Stimulated activated CD8-positive, alpha-beta memory T cell treated with anti-CD3 and anti-CD28 coated beads, Interleukin-15, amount 100 ng/mL, for 24 hours (primary cell): ENCODE measurements around the gene MGST3.
A peak's percentile ranks its signal among the peaks of the same experiment; 100 is the strongest.
"Not testable (repeated sequence)": the region's sequence is repeated elsewhere in the genome, so short reads cannot be mapped to it uniquely, and the experiment has no call there.

Experiments
- DNase-seq: peaks from one replicate; pipeline ENCODE4 v3.0.0-alpha.2; 2020; ENCODE audit warnings: low read depth

Gene MGST3

DNA sequence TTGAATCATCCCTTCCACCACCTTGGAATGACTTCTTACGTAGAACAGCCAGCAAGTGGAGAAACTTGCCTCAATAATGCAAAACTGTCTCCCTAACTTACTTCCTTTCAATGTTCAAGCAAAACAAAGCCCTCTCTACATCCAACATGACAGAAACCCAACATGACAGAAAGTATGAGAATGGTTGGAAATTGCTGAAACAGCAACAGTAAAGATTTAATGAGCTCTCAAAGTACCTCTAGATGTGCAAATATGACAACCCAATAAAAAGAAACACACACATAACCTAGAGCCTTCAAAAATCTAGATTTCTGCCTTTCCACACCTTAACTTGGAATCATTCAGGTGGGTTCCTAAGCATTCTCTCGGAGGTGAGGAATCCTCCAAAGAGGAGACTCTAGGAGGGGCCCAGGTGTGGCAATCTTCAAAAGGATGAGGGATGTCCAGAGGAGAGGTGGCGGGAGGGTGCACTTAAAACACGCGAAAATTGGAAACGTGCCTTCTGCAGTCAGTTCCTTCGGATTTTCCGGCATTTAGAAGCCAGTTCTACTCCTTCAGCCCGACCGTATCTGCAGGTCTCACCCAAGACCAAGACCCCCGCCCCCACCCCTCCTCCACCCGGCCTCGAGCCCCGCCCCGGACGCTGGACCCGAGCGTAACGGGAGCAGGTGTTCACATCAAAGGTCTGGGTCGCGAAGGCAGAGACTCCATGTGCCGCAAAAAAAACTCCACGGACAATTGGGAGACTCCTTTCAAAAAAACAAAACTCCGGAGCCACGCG lies 996 bp upstream of the MGST3 start:
- DNase-seq, result peak; percentile 3

GRCh38 chr1:165631342-165632151 lies 513 bp downstream of the MGST3 start:
- DNase-seq, result peak; percentile 9

DNA sequence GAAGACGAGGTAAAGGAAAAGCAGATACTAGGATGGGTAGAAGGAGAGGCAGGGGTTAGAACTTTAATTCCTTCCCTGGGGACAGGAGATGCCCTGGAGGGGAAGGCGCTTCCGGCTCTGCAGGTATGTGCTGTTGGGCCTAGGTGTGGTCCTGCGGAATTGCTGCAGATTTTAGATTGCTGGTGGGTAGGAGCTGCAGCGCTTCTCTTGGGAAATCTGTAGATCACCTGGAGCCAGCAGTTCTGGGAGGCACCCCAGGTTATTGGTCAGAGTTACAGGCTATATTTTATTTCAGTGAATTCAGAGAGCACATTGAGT lies 1.1 kb downstream of the MGST3 start:
- DNase-seq, result no peak

DNA sequence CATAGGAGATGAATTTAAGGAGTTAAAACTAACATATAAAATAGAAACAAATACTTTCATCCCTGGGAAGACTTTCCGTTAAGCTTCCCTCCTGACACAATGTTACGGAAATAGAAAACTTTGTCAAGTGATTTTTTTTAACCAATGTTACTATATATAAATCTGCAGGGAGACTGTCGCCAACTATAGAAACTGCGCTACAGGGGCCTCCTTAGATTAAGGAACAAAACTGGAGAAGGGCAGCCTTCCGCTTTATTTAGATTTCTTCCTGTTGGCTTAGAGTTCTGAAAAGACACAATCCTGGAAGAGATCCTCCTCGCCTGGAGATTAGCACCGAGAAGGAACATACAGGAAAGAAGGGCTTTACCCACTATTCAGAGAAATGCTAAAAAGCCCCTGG lies 1.5 kb downstream of the MGST3 start:
- no peak for DNase-seq

DNA sequence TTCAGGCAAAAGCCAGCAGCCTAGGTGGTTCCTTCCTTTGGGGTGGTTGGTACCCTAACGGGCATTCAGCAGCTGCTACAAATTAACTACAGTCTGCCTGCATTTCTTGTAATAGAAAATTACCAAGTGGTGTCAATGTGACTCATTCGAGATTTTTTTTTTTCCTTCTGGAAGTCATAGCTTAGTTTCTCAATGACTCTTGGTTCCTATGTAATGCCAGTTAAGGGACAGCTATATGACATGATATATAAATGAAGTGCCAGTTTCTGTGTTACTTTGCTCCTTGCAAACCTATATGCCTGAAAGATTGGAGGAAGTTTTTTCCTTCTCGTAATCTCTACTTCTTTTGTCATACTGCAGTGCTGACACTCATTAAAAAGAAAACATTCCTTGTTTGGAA lies 2.6 kb downstream of the MGST3 start:
- DNase-seq, result no peak

- DNase-seq, result no peak
Measured at GRCh38 chr1:165634154-165634921, 3.3 kb downstream of the MGST3 start.

DNA sequence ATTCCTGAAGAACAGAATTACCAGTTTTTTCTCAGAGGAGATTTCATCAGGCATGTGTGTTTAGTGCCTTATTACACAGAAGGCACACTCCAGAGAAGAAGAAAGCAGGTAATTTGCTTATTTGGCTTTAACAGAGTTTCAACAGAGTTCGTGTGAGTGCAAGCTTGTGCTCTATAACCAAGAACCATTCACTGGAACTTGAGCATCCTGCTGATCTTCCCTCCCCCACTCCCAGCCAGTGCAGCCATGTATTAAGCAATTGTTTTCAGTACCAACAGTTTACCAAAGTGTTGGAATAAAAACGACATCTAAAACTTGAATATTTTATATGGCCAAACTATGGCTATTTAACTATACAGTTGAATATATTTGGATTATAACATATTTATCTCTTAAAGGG lies 4.3 kb downstream of the MGST3 start:
- DNase-seq, result no peak

DNA sequence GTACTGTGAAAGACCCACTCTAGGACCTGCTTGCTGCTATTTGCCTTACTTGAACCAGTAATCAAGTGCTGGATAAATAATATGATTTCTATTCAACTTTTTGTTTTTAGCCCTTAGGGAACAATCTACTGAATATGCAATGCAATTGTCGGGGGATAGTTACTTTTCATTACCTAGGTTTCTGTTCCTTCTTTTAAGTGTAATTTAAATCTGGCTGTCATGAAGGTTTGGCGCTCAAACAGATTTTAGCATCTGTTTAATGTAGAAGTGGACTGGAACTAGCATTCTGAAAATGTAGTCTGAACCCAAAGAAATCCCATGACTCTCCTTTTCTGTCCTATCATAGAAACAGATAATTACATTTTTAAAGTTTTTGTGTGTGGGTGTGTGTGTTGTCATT lies 4.8 kb downstream of the MGST3 start:
- DNase-seq, result no peak

DNA sequence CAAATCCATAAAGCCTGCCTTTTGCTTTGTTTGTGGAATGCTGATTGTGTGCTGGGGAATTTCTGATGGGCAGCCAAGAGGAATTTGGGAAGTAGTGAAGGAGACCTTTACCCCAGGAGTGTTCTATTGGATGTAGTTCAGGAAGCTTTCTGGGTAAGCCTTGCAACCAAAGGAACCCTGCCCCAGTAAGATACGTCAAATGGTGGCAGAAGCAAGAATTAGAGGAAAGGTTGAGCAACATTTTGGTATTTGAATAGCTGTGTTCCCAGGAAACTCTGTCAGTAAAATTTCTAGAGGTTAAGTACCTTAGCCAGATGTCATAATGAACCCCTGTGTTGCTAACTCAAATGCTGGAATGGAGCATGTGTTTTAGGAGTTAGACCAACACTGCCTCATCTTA lies 6.4 kb downstream of the MGST3 start:
- no peak for DNase-seq

- DNase-seq, result not testable (repeated sequence)
Measured at GRCh38 chr1:165638211-165638610, 7.2 kb downstream of the MGST3 start.

- DNase-seq, result no peak
Measured at GRCh38 chr1:165639821-165640623, 9.0 kb downstream of the MGST3 start.

DNA sequence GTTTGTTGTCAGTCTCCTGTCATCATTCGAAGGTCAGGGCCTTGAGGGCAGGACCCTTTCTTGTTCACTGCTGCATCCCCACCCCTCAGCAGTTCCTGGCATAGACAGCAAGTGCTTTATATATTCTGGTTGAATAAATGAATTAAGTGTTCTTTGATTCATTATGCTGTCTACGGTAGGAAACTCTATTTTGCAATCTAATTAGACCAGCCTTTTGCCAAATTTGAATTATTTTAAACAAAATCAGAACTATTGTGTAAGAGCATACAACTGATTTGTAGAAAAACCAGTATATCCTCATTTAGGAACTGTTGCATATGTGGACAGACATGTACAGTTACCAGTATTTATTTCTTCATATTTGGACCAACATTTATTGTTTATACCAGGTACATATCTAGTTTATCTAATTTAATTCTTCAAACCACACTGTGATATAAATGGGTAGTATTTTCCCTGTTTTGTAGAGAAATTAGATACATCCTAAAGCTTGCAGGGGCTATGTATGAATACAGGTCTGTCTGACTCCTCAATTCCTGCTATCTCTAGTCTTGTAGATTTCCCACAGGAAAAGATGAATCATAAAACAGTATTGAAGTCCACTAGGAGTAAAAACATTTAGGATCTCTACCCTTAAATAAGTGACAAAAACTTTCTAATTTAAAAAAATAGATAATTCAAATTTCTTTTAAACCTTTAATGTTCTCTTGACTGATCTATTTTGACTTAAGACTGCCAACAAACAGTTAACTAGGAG lies 10.4 kb downstream of the MGST3 start:
- no peak for DNase-seq

DNA sequence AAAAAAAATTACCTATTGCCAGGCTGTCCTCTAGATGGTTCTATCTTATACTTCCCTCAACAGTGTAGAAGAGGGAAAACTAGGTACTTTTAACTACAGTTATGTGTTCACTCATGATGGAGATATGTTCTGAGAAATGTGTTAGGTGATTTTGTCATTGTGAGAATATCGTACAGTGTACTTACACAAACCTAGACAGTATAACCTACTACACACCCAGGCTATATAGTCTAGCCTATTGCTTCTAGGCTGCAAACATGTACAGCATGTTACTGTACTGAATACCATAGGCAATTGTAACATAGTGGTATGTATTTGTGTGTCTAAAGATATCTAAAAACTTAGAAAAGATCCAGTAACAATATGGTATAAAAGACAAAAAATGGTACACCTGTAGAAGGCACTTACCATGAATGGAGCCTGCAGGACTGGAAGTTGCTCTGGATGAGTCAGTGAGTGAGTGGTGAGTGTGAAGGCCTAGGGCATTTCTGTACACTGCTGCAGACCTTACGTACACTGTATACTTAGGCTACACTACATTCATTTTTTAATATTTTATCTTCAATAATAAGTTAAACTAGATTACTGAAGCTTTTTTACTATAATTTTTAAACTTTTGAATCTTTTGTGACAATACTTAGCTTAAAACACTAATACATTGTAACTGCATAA lies 13.2 kb downstream of the MGST3 start:
- no peak for DNase-seq

GRCh38 chr1:165645654-165646366 lies 14.8 kb downstream of the MGST3 start:
- no peak for DNase-seq

DNA sequence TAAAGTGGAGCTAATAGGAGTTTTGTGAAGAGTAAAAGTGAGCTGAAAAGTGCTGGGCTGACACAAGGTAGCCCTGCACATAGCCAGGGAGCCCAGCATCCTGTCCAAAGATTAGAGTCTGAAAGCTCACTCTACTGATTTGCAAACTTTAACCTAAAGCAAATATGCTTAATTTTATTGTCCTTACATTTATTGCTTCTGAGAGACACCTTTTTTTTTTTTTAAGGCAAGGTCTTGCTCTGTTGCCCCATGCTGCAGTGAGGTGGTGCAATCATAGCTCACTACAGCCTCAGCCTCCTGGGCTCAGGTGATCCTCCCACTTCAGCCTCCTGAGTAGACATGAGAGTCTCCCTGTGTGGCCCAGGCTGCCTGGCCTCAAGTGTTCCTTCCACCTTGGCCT lies 16.5 kb downstream of the MGST3 start:
- no peak for DNase-seq

DNA sequence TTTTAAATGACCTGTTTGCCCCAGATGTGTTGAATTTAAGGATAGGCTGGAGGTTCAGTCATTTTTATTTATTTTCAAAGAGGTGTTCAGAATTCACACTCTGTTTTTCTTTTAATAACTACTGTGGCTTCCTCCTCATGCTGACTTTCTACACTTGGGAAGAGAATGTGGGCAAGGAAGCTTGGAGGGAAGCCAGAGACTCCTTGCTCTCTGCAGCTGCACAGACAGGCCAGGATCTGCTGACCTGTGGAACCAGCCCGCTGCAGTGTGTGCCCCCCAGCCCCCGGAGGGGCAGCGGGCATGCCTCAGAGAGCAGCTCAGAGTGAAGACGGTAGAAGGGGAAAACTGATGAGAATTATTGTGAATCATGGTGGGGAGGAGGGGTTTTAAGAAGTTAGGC lies 16.9 kb downstream of the MGST3 start:
- DNase-seq, result no peak

DNA sequence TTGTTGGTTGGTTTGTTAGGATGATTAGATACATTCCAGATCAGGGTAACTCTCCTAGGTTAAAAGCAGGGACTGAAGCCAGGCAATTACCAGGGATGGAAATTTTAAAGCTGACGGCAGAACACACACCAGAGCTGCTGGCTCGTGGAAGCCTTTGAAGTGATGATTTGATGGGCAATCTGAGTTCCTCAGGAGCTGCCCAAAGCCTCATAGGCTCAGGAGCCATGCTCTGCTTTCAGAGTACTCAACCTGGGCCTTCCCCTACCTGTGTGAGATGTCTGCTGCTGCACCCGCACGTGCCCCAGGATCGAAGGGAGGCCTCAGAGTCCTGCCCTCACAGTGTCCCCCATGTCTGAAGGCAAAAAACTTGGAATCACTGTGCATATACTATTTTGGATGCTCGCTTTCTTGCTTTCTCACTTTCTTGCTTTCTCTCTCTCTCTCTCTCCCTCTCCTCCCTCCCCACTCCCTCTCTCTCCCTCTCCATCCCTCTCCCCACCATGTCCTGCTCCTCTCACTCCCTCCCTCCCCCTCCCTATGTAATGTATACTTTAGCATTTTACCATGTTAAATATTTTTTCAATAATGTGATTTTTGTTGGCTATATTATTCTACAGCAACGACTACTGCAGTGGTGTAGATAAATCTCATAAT lies 18.0 kb downstream of the MGST3 start:
- DNase-seq, result no peak

GRCh38 chr1:165650981-165651625 lies 20.1 kb downstream of the MGST3 start:
- DNase-seq, result no peak
